NCI-H1930 (cell line): ENCODE data around the gene MPRIP.

Source experiments
- DNase-seq, 2 experiments: peaks; one replicate each; lab custom pipeline; 2025; lab: John Stamatoyannopoulos, UW

Gene MPRIP

DNA sequence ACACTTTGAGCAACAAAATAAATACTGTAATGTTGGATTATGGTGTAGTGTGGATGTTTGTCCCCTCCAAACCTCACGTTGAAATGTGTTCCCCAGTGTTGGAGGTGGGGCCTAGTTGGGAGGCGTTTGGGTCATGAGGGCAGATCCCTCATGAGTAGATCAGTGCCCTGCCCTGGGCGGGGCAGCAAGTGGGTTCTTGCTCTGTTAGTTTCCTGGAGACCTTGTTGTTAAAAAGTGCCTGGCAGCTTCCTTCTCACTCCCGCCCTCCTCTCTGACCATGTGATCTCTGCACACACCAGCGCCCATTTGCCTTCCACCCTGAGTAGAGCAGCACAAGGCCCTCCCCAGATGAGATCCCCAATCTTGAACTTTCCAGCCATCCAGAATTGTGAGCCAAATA lies 67.7 kb downstream of the MPRIP start:
- no peak for DNase-seq

DNA sequence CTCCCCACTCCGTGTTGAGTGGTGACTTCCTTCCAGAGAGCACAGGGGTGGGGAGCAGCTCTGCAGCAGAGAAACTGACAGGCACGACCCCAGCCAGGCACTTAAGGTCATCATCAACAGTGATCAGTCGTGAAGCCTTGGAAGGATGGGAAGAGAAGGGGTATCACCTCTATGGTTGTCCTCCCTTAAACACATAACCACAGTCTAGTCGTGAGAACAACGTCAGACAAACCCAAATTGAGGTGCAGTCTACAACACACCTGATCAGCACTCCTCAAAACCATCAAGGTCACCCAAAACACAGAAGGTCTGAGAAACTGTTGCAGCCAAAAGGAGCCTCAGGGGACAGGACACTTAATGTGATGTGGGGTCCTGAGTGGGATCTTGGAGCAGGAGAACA lies 68.3 kb downstream of the MPRIP start:
- DNase-seq, result no peak

- no peak for DNase-seq
Measured at GRCh38 chr17:17111401-17112393, 69.4 kb downstream of the MPRIP start.

DNA sequence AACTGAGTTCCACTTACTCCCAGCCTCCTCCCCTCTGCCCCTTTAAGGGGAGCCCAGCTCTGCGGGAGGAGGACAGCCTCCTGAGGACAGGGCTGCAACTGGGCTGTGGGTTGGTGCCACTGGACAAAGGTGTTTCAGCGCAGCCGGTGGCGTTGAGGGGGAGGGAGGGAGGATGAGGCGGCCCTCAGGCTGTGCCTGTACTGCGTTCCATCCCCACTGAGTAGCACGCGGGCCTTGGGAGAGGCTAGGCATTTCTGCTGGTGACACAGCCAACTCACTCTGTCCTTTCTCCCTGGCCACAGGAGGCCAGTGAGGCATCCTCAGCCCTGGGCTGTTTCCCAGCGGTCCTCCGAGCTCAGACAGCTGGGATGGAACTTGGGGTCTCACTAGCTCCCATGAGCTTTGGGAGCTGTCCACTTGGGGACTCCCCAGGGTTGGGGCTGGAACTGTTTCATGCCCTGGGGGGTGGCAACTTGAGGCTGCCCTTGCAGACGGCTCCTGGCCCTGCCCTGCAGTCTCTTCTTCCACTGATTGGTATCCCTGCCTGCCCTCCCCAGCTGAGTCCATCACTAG lies 70.5 kb downstream of the MPRIP start:
- DNase-seq, result no peak

DNA sequence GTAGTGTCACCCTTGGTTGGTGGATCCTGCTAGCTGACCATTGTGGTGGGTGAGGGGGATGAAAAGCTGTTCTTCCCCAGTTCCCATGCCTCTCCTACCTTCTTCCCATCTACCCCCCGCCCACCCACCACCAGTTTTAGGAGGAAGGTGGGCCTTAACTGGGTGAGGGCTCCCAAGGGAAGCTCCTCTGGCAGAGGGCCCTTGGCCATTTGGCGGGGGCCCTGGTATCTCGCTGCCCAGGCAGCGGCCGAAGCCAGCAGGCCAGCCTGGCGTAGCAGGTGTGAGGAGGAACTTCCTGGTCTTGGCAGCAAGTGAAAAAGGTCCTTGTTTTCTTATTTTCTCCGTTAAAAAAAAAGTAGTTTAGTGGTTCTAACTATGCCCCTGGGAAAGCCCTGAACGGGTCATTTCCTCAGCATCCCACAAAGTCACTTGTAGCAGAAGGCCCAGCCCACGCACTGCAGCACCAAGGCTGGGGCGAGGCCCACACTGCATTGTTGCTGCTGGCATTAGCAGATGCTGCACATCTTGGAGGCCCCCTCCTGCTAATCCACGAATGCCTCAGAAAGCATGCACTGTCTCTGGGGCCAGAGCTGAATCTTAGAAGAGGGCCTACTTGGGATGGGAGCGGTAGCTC lies 72.5 kb downstream of the MPRIP start:
- no peak for DNase-seq

- DNase-seq, result no peak
Measured at GRCh38 chr17:17115620-17116019, 73.4 kb downstream of the MPRIP start.

DNA sequence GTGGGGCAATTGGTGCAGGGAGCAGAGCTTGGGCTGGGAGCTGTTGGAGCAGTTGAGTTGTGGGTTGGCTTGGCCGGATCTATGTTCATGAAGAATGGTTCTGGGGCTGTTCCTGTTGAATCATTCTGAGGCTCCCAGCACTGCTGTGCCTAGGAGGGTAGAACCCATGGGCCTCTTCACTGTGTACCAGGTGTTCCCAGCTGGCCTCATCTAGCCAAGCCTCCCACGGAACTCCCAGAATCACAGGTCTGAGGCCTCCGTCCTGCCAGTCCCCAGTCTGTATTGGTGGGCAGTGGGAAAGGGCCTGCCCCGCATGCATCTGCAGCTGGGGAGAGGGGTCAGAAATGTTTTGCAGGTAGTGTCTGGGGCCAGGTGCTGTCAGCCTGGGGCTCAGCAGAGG lies 74.1 kb downstream of the MPRIP start:
- DNase-seq, result no peak

DNA sequence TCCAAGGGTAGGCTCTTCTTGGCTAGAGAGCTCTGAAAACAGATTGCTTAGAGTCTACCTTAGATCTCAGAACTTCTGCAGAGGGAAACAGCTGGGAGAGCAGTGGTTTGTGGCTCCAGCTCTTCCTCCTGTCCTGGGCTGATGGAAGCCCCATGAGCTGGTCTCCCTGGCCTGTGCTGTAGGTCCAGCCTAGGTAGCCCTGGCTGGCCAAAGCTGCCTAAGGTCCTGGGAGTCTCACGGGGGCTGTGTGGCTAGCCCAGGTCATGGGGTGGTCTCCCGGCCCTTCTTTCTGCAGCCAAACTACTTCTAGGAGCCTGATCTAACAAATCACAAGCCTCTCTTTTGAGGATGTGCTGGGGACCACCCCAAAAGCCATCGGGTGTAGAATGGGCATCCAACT lies 75.7 kb downstream of the MPRIP start:
- DNase-seq, result no peak

- DNase-seq, result no peak
Measured at GRCh38 chr17:17118399-17118798, 76.1 kb downstream of the MPRIP start.

DNA sequence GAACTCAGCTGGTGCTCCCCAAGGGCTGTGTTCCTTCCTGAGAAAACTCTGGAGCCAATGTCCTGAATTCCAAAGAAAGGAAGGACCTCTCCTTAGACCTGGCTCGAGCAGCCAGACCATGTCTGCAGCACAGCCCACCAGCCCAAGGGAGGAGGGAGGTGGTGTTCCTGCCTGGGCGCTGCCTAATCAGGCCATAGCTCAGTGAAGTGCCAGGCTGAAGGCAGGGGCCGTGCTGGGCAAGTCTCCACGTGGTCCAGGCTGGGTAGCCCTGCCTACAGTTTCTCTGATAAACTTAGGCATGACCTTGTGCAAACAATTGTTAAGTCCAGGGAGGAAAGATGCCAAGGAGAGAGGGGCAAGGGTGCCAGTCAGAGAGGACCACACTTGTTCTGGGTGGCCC lies 76.8 kb downstream of the MPRIP start:
- DNase-seq, result no peak

- no peak for DNase-seq
Measured at GRCh38 chr17:17119533-17119932, 77.3 kb downstream of the MPRIP start.

DNA sequence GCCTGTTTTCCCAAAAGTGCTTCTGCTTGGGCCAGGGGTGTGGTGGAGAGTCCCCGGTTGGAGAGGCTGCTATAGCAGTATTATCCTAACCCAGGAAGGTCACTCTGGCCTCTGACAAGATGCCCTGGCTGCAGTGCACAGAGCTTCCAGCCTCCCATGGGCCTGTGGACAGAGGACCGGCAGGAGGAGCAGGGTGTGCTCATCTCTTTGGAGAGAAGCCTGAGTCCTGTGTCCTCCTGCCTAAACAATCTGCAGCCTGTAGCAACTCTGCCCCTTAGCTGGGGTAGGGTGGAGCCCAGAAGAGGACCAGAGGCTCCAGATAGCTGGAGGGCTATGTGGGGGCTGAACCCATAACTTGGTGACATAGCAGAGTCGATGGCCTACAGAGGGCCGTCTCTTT lies 78.0 kb downstream of the MPRIP start:
- no peak for DNase-seq

GRCh38 chr17:17120701-17121100 lies 78.4 kb downstream of the MPRIP start:
- DNase-seq, result no peak

DNA sequence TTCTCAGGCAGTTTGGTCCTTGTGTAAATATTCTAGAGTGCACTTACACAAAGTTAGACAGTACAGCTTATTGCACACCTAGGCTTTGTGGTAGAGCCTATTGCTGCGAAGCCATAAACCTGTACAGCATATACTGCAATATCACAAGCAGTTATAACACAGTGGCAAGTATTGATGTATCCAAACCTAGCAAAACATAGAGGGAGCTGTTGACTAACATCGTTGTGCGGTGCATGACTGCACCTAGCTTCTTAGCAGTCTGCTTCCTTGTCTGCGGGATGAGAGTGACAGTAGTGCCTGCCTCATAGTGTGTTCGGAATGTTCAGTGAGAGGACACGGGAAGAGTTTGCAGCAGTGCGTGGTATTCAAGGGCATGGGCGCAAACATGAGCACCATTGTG lies 78.9 kb downstream of the MPRIP start:
- no peak for DNase-seq

DNA sequence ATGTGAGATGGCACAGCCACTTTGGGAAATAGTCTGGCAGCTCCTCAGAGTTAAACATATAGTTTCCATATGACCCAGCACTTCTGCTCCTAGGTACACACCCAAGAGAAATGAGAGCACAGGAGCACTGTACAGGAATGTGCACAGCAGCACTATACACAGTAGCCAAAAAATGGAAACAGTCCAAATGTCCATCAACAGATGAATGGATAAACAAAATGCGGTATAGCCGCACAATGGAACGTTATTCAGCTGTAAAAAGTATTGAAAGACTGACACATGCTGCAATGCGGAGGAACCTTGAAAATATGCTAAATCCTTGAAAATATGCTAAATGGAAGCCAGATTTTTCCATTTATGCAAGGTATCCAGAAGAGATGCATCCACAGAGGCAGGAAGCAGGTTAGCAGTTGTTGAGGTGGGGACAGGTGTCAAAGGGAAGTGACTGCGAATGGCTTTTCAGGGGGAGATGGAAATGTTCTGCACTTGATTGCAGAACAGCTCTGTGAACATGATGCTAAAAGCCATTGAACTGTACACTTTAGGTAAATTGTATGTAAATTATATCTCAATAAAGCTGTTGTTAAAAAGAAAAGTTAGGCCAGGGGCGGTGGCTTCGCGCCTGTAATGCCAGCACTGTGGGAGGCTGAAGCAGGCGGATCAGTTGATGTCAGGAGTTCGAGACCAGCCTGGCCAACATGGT lies 80.7 kb downstream of the MPRIP start:
- no peak for DNase-seq

GRCh38 chr17:17124341-17124740 lies 82.1 kb downstream of the MPRIP start:
- DNase-seq, result no peak

GRCh38 chr17:17125136-17126084 lies 83.2 kb downstream of the MPRIP start:
- no peak for DNase-seq

DNA sequence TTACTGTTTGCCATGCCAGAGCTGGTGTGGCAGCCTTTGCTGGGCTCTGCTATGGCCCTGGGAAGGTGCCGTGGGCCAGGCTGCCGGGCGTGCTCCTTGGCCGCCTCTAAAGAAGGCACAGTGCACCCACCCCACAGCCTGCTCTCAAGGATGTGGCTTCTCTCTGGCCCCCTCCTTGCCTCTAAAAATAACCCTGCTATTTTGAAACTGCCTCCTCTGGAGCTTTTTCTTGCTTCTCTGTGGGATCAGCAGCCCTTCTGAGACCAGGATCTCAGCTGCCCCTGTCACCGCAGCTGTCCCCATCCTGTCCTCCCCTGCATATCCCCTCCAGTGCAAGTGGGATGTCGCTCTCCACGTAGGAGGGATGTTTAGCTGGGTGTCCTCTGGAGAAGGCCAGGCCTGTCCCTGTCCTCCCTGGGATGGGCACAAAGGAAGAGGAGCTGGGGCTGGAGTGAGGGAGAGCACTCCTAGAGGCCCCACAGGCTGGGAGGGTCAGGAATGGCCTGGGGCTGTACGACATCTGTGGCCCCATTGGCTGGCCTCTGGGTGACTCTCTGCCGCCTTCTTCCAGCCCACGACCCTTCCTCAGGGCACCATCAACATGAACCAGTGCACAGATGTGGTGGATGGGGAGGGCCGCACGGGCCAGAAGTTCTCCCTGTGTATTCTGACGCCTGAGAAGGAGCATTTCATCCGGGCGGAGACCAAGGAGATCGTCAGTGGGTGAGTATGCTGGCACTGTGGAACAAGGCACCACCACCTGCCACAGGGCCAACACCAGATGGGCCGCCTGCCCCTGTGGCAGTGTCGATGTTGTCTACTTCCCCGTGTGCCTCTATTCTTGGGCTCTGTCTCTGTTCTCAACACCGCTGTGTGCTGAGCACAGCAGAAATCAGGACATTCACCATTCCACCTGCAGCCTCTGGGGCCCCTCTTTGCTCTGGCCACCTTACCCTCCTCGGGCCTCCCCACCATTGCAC lies 84.2 kb downstream of the MPRIP start:
- DNase-seq, result no peak

- no peak for DNase-seq
Measured at GRCh38 chr17:17127156-17127555, 84.9 kb downstream of the MPRIP start.

DNA sequence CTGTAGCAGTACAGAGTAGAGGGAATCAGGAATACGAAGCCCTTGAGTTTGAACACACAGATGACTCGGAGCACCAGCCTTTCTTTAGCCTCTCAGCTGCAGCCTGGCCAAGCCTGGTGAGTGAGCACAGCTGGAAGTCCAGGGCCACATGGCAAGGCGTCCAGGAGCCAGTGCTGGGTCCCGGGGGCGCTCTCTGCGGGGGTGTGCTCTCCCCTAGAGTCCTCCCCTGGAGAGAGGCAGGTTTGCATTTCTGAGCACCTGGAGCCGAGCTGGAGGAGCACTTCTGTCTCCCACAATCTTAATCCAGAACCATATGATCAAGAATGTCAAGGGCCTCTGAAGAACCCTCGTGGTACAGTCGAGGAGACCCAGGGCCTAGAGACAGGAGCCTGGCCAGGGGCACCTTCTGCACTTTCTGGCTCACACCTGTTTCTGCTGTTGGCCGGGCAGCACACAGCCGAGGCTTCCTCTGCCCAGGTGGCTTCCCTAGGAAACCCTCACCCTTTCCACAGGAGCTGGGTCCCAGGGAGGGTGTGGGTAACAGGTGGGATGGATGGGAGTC lies 85.6 kb downstream of the MPRIP start:
- DNase-seq, result no peak
